Fibroblast of the aortic adventitia (primary cell): Measurements from ENCODE around the gene BCOR. TPM values are rescaled to one million over a fixed set of nuclear protein-coding genes. Genes with fewer than 3 reads are reported as not detected.

ENCODE experiments used
- DNase-seq: peaks from one replicate; pipeline ENCODE4 v3.0.0-alpha.2; 2010; ENCODE audit warnings: low read depth
- H3K4me3 ChIP-seq: 2 replicates; pipeline ENCODE4 v1.5.1; 2011; ENCODE audit warnings: low read depth, mild to moderate bottlenecking, control low read depth, low read length, moderate library complexity
- CTCF ChIP-seq: IDR thresholded peaks from 2 replicates; pipeline ENCODE4 v1.5.1; 2011; ENCODE audit warnings: mild to moderate bottlenecking, low read length, control low read depth, inconsistent platforms; ENCODE audit not compliant: insufficient read depth
- total RNA-seq: library from RNA; depleted of rRNA; stranded (reverse); fragments of >200 nt; gene quantifications from 2 replicates; pipeline ENCODE4 v1.2.3, GENCODE V29; 2012; ENCODE audit warnings: low replicate concordance

Gene BCOR
- total RNA-seq, 1 donor: 12.7 TPM

- no peak for DNase-seq
- H3K4me3 ChIP-seq: no peak overlapping the region
Observed at GRCh38 chrX:40009890-40010289, 87.9 kb downstream of the BCOR start.

GRCh38 chrX:40009462-40009851 lies 88.3 kb downstream of the BCOR start:
- no peak for TF ChIP-seq CTCF
- H3K4me3 ChIP-seq: no peak overlapping the region
- DNase-seq: no peak

More at GRCh38 chrX:40009890-40010289, 87.9 kb downstream of the BCOR start:
- no peak for TF ChIP-seq CTCF

- no peak overlapping the region for H3K4me3 ChIP-seq
- DNase-seq: no peak
- TF ChIP-seq CTCF: no peak
Observed at GRCh38 chrX:40008791-40009461, 88.8 kb downstream of the BCOR start.

GRCh38 chrX:40007756-40008705 lies 89.7 kb downstream of the BCOR start:
- no peak overlapping the region for H3K4me3 ChIP-seq
- no peak for DNase-seq
- no peak for TF ChIP-seq CTCF

GRCh38 chrX:40007131-40007755 lies 90.5 kb downstream of the BCOR start:
- TF ChIP-seq CTCF: no peak
- no peak overlapping the region for H3K4me3 ChIP-seq
- DNase-seq: no peak

GRCh38 chrX:40006106-40007017 lies 91.4 kb downstream of the BCOR start:
- no peak for TF ChIP-seq CTCF
- H3K4me3 ChIP-seq: no peak overlapping the region
- DNase-seq: no peak
